CMK (cell line): Measurements from ENCODE around the gene HES5.

Experiments used
- DNase-seq: peaks from one replicate; pipeline ENCODE4 v3.0.0-alpha.2; 2010; ENCODE audit warnings: low read depth

HES5 gene

DNA sequence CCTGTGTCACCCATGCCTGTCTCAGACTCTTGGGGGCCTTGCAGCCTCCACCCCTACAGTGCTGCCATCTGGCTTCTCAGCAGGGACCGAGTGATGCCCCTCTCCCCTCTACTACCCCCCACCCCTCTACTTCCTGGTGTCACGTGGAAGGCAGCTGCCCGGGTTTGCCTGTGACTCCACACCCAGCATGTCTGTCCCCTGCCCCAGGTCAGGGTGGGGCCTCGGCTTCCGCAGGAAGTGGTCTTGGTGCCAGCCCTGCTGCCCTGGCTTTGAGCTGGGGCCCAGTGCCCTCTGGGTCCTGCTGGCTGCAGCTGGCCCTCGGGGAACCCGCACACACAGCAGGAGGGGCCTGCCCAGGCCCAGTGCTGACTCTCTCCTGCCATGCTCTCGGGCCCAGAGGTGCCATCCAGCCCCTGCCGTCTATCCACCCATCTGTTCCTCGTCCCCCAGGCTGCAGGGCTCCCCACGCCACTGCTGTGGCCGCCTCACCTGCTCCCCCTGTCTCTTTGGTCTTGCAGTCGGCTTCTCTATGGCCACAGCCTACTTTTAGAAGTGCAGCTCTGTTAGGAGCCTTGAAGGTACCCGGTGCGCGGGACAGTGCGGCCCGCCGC is 30.0 kb downstream of the HES5 start:
- peak; percentile 78 for DNase-seq

DNA sequence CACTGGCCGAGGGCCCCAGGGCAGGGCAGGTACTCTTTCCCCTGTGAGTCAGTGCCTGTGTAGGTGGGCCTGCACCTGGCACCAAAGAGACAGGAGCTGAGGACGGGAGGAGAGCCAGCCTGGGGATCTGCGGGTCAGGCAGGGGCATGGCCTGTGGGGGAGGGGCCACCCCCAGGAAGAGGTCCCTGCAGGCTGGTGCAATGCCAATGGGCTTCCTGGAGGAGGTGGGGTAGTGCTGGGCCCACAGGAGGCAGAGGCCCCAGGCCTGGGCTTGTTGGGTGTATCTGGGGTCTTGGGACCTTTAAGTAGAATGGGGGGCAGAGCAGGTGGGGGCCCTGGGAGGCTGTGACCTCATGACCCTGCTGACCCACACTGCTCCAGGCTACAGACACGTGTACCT is 30.8 kb downstream of the HES5 start:
- no peak for DNase-seq

DNA sequence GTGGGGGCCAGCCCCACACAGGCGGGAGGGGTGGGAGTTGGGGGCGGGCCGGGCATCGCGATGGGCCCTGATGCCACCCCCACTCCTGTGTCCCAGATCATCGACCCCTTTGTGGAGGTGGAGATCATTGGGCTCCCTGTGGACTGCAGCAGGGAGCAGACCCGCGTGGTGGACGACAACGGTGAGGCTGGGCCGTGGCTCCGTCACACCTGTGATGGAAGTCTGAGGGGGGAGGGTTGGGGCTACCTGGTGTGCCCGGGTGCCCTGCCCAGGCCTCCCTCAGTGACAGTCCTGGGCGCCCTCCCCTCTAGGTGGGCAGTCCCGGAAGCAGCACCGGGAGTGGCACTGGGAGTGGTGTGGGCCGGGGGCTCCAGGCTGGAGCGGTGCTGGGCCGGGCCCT is 31.4 kb downstream of the HES5 start:
- DNase-seq, result no peak

DNA sequence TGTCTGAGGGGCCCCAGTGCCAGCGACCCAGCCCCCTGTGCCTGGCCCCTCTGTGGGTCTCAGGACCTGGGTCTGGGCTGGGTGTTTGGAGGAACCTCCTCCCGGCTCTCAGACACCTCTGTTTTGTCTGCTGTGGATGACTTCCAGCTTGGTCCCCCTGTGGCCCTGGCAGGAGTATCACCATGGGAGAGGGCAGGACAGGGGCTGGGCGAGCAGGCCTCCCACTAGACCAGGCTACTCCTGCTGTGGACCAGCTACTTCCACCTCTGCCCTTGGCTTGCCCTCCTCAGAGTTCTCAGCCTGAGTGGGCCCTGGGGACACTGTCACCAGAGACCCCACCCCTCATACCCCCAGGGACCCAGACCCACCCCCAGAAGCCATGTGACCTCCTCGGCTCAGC is 32.2 kb downstream of the HES5 start:
- no peak for DNase-seq

DNA sequence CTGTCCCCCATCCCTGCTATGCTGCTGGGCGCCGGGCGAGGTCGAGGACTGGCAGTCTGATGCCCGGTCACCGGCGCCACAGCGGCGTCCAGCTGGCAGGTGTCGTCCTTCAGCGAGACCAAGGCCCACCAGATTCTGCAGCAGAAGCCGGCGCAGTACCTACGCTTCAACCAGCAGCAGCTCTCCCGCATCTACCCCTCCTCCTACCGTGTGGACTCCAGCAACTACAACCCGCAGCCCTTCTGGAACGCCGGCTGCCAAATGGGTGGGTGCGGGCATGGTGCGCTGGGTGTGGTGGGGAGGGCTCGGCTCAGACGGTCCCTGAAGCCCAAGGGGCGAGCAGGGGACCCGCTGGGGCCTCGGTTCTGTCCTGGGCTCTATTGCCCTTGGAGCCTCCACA is 33.3 kb downstream of the HES5 start:
- no peak for DNase-seq

DNA sequence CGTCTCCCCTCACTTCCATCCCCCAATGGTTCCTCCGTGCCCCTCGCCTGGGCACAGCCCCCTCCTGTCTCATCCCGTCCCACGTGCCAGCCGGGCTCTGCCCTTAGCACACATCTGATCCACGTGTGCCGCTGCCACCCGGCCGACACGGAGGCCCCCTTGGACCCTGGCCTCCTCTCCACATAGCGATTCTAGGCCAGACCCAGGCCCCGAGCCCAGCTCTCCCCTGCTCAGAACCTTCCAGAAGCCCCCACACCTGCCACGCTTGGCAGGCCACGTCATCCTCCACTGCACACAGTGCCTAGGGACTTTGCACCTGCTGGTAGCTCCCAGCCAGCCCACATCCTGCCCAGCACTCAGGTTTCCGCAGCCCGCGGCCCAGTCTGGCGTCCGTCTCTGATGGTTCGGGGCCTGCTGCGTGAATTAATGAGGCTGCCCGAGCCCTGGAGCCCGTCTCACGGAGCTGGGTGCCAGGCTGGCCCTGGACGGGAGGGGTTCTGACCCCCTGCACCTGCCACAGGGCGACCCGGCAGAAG is 33.9 kb downstream of the HES5 start:
- DNase-seq, result no peak

DNA sequence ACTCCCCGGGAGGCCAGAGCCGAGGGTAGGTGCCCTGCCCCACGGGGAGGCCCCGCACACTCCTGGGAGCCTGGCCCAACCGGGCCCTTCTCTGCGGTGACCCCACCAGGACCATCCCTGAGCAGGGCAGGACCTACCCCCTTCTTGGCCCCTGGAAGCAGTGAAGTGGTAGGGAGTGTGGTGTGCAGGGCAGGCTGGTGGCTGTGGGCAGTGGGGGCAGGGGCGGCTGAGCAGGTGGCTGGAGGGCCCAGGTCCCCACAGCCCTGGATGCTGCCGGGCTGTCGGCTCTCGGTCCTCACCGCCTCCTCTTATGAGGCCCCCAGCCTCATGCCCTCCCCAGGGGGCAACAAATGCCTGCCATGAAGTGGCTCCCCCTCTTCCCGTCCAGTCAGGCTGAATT is 34.5 kb downstream of the HES5 start:
- no peak for DNase-seq

DNA sequence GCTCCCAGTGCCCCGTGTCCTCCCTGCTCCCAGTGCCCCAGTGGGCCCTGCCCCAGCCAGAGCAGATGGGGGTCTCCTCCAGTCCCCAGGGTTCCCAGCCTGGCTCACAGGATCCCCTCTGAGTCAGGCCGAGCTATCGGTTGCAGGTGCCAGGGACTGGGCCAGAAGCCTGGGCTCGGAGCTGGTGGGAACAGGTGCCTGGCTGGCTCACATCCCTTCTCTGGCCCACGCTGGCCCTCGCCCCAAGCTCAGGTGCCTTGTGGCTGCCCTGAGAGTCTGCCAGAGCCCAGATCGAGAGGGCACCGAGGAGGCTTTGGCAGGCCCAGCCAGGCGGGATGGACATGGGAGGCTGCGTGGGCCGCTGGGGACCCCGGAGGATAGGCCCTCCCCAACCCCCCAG is 35.0 kb downstream of the HES5 start:
- DNase-seq, result no peak

DNA sequence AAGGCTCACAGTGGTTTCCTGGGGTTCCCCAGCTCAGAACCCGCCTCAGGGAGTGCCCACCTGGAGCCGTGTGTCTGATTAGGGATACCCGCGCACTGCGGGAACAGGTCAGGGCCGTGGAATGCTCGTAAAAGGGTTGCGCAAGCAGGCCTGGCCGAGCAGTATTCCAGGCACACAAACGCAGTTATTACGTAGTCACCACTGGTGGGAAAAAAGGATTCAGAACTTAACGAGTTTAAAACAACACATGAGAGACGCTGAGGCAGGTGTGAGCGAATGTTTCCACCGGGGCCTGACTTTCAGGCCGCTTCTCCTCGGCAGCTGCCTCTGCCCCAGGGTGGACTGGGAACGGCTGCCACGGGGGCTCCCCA is 35.8 kb downstream of the HES5 start:
- DNase-seq, result no peak

DNA sequence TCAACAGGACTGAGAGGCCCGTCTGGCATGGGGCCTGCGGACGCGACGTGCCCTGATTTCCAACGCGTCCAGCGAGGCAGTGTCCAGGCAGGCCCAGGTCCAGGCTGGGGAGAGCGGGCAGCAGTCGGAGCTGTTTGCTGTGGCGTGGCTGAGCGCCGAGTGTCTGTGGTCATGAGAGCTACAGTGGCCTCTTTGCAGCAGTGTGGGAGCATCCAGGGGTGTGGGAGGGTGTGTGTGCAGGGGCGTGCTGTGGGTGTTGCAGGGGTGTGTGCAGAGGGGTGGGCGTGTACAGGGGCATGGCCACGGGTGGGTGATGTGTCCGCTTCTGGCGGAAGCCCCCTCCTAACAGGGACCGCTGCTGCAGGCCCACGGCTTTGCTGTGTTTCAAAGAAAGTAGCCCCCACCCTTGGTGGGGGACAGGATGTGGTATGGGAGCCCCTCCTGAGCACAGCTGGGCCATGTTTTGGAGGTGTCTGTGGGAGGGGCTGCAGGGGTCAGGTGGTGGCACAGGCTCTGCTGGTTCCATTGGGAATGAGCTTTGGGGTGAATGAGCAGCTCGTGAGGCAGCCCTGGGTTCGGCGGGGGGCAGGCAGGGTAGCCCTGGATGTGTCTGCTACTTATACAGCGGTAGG is 36.3 kb downstream of the HES5 start:
- DNase-seq, result no peak

DNA sequence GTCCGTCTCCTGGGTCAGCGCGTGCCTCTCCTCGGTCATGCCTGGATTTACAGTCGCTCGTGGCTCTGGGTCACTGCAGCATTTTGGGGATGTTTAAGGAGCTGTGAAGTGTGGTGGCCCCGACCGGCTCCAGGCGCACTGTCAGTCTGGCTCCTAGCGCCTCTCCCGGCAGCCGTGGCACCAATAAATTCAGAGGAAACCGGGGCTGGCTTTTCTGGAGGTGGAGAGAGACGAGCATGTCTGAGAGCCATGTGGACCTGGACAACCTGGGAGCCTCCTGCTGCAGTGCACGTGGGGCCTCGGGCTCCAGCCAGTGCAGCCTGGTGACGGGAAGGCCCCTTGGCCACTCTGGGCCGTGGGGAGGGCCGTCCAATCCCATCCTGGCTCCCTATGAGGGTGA is 36.8 kb downstream of the HES5 start:
- DNase-seq, result no peak

DNA sequence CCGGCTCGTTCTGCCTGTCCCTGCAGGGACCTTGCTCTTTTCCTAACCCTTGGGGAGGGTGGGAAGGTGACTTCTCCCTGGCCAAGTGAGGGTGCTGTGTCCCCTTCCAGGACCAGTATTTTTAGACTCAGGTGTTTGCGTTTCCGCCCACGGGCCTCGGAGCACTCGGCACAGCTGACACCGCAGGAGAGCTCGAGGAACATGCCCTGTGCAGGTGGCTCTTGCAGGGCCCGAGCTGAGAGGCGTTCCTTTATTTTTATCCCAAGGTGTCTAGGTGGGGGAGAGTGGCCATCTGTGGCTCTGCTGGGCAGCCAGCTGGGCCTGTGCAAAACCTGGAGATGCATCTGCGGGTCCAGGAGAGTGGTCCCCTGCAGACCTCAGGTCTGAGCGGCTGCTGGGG is 38.0 kb downstream of the HES5 start:
- no peak for DNase-seq

DNA sequence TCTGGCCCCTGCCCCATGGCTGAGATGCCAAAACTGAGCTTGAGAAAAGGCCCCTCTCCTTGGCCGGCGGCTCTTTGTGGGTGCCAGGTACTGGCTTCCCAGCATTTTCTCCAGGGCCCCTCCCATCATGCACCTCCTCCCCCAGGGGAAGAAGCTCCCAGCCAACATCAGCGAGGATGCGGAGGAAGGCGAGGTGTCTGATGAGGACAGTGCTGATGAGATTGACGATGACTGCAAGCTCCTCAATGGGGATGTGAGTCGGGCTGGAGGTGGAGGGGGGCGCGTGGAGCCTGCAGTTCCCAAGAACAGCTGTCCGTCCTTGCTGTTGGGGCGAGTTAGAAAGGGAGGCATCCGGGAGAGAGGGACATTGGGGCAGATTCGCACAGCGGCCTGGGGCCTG is 40.4 kb downstream of the HES5 start:
- no peak for DNase-seq

DNA sequence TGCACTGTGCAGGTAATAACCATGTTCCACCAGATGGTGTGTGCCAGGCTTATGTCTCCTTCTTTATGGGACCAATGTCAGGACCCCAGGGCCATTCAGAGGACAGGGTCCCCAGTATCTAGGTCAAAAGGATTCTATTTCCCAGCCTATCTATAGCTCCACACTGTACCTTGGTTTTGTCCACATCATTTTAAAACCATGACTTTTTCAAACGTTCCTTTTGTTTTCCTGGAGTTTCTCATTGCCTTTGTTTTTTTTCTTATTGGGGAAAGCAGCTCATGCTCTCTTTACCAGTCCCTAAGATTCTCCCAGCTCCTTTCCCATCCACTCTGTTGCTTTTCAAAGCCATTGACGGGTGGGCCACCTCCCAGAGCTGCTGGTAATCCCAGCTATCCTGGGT is 41.4 kb downstream of the HES5 start:
- DNase-seq, result no peak

DNA sequence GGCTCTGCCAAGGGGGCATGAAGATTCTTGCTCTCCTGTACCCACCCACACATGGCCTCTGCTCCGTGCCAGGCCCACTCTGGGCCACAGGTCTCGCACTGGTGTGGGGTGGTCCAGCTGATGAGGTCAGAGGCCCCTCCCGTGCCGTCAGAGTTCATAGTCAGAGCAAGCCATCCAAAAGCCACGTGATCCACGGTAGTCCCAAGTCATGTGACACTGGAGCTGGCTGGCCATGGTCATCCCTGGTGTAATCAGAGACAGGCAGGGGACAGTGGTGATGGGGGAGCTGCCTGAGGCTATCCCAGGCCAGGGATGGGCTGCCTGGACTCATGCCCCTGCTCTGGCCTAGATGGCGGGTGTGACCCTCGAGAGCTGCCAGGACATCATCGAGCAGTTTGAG is 43.5 kb downstream of the HES5 start:
- DNase-seq, result no peak

DNA sequence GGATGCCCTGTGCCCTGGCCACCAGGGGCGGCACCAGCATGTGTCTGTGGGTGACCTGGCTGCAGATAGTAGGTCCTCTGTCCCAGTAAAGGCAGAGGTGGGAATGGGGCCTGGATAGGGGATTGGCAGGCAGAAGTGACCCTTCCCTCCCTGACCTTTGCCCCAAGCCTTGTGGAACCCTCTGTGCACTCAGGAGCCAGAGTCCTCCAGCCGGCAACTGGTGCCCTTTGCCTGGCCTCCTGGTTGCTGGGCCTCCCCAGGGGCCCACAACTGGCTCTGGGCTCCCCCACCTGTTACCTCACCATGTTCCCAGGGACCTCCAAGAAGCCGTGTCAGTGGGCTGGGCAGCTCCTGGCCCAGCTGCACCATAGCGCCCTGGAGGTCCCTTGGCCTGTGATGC is 44.0 kb downstream of the HES5 start:
- DNase-seq, result no peak

DNA sequence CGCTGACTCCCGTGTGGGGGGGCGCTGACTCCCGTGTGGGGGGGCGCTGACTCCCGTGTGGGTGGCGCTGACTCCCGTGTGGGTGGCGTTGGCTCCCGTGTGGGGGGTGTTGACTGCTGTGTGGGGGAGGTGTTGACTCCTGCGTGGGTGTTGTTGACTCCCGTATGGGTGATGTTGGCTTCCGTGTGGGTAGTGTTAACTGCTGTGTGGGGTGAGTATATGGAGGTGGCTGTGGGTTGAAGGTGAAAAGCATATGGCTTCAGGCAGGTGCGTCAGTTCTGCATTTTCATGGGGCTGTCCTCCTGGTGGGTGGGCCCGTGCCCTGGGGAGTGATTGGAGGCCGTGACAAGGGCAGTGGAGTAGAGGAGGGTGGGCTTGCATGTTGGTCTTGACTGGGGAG is 46.1 kb downstream of the HES5 start:
- no peak for DNase-seq

DNA sequence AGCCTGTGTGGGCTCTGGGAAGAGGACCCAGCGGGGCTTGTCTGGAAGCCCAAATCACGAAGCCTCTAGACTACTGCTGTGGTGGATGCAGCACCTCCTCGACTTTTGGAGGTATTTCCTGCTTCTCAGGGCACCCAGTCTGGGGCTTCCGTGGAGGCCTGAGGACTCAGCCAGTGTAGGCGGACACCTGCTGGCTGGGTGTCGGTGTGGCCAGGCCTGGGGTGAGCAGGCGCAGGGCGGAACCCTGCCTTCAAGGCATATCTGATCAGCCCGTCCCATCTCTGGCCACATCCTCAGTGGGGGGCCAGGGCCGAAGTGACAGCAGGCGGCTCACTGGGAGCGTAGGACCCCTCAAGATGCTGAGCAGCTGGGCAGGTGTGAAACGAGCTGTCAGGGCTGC is 47.0 kb downstream of the HES5 start:
- DNase-seq, result no peak

DNA sequence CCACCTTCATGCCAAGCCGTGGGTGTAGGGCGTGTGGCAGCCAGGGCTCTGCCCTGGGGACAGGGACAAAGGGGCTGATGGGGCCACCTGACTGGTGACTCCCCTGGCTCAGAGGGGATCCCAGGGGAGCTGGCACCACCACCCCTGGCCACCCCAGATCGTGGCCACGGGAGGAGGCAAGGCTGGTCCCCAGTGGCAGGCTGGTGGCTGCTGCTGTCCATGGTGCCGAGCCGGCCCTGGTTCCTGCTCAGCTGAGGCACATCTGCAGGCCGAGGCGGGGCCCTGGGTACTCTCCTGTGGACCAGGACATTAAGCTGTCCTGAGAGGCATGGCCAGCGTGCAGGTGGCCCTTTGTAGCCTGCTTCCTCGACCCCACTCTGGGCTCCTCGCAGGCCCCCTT is 47.5 kb downstream of the HES5 start:
- no peak for DNase-seq

DNA sequence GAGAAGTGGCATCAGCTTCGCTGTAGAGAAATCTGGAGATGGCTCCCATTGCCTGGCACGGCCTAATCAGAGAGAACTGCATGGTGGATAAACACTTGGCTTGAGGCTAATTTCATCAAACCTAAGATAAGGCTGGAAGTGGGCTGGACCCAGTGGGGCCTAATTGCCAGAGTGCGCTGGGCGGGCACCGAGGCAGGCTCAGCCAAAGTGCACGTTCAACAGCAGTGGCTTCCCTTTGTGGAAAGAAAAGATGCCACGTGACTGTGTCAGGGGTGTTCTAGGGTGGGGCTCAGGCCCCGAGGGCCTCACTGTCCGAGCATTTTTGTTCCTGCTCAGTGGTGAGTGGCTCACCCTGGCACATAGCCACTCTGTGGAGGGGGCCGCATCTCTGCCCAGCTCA is 48.2 kb downstream of the HES5 start:
- DNase-seq, result no peak

DNA sequence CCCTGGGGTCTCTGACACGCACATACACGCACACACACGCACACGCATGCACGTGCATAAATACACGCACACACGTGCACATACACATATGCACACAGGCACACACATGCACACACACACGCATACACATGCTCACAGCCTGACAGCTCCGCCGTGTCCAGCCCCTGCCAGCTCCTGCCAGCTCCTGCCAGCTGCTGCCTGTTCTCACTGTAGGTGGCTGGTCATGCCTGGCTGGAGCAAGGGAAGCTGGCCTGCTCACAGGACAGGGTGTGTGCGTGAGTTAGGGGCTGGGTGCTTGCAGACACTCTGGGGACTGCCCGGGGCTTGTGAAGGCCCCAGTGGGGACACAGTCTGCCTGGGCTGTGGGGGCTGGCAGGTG is 49.1 kb downstream of the HES5 start:
- no peak for DNase-seq

DNA sequence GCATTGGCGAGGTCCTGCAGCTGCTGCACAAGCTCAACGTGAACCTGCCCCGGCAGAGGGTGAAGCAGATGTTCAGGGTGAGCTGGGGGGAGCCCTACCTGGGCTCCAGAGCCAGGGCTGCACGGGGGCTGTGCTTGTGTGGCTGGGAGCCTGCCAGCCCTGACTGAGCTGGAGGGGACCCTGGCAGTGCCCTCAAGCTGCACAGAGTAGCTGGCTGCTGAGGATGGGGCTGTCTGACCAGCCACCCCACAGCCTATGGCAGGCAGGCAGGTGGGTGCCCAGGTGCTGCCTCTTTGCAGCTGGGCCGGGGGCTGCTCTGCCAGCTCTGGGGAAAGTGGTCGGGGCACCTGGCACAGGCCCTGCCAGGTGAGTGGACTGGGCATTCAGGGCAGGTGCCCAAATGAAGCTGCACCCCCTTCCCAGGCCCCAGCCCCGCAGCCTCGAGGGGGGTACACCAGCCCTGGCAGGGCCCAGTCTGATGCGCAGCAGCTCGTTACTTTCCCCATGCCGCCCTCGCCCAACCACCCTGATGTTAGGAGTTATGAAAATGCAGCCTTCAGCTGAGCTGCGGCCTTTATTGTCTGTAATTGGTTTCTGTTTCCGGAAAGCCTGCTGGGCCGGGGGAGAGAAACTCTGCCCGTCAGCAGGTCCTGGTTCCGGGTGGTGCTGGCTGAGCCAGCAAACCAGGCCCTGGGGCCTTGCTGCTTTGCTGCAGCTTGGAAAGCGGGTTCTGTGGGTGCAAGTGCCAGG is 49.7 kb downstream of the HES5 start:
- DNase-seq, result no peak

DNA sequence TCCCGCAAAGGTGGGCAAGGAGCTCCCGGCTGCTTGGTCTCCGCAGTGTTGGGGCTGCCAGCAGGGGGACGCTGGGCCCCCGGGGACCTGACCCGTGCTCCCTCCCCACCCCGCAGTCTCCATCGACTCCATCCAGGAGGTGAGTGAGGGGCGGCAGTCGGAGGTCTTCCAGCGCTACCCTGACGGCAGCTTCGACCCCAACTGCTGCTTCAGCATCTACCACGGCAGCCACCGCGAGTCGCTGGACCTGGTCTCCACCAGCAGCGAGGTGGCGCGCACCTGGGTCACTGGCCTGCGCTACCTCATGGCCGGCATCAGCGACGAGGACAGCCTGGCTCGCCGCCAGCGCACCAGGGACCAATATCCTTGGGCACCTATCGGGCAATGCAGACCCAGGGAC is 50.4 kb downstream of the HES5 start:
- no peak for DNase-seq

DNA sequence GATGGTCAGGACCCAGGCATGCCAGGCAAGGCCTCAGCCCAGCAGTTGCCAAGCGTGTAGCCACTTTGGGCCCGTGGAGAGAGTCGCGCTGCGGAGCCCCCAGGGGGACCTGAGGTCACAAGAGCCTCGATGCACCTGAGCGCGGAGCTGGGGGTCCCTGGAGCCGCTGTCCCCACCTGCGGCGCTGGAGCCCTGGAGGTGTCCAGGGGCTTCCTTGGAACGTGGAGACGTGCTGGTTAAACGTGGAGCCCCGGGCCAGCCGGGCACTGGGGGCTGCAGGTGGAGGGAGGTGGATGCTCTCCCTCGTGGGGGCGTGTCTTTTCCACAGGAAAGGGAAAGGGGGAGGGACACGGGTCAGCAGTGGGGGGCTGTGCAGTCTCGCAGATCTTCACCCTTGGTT is 50.9 kb downstream of the HES5 start:
- no peak for DNase-seq
